Tibial nerve (tissue), 4 donors: ENCODE measurements around the gene TAS2R16.

Source experiments
- CTCF ChIP-seq, 5 experiments: fragments of 200-600 bp in 3 of 5; fragments of 450-650 bp in 2 of 5; sonication (generic) in 3 of 5; IDR thresholded peaks; one replicate each; pipeline ENCODE4 v1.5.1; 2016 to 2019; ENCODE audit warnings: antibody characterized with exemption in 5 of 5, mild to moderate bottlenecking in 3 of 5, moderate library complexity in 2 of 5
- EP300 ChIP-seq, 2 donors: sonication (generic); formaldehyde crosslinking; IDR thresholded peaks; one replicate each; pipeline ENCODE4 v1.6.1; 2017; ENCODE audit warnings: antibody characterized with exemption in 2 of 2, mild to moderate bottlenecking in 1 of 2

GRCh38 chr7:123011766-123012369 lies 16.4 kb upstream of the TAS2R16 start:
- TF ChIP-seq CTCF (IDR thresholded peaks at IDR 0.05) (no peak), EP300 (IDR thresholded peaks at IDR 0.05) (no peak)
